NCI-H526 (cell line): ENCODE data around the gene MLXIP.
"Not testable (repeated sequence)": the region's sequence is repeated elsewhere in the genome, so short reads cannot be mapped to it uniquely, and the experiment has no call there.

Experiments used
- DNase-seq, 2 experiments: peaks; one replicate each; lab custom pipeline; 2025; lab: John Stamatoyannopoulos, UW

The MLXIP gene

DNA sequence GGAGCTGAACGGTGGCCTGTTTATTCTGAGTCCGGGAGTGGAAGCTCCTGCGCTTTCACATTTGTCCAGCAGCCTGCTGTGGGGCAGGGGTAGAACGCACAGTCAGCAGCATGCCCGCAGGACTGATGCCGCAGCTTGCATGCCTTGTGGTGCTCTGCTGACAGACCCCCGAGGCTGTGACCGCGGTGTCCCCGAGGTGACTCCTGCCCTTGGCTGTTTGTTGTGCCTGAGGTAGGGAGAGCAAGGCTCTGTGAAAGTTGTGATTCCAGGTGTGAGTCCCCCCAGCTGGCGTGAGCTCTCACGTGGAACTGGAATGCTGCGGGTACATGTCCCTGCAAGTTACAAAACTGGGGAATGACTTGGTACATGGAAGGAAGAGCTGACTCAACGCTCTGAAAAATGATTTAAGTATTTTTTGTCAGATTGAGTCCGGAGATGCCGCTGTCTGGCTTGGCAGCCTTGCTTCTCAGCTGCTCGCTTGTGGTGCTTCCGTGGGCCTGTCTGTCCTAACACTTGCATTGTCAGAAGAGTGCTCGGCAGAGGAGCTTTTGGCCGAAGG is 18.1 kb downstream of the MLXIP start:
- DNase-seq = peak; percentile 32 to 61

DNA sequence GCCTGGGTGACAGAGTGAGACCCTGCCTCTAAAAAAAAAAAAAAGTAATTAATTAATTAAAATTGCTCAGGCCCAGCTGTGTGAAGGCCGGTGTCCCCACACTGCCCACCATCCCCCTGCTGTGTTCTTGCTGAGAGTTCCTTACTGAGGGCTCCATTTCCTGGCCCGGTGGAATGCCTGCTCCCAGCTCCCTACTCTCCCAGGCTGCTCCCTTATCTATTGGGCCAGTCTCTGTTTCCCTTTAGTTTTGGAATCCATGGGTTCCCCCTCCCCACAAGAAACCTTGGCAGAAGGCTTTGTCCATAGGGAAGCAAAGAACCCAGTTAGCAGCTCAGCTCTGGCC is 19.0 kb downstream of the MLXIP start:
- peak in 1 of 2 experiments; percentile 66 for DNase-seq

- peak; percentile 98 for DNase-seq
These were observed 19.6 kb downstream of the MLXIP start for GRCh38 chr12:122097927-122098756.

DNA sequence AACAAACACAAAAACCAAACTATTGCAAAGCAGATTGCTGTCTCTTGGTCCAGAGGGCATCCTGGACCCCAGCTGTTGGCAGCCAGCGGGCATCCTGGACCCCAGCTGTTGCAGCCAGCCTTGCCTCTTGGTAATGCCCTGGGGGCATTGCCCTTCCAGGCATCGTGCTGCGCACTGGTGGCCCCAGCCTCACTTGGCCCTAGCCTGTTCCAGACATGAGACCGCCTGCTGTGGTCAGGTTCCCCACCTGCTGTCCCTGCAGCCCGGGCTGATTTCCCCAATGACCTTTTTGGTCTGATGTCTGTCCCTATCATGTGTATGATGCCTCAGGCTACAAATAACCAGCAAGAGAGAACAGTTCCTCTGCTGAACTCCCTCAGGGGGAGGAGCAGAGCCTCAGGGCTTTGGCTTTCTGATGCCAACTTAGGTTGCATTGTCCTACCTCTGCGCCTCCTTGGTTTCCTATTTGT is 20.8 kb downstream of the MLXIP start:
- peak; percentile 29 to 64 for DNase-seq

DNA sequence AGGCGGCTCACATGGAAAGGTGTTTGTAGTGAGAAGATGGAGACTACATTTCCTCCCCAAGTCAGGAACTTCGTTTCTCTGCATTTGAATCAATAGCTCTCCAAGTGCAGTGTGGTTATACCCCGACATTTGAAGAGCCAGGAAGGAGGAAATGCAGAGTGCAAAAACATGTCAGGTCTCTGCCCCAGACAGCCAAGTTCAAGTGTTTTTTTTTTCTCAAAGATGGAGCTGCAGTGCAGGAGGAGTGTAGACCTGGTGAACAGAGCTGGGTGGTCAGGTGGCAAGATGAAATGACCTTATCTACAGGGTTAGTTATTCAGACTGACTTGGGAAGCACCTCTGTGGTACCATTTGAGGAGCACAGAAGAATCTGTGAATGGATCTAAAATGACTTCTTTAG is 21.3 kb downstream of the MLXIP start:
- DNase-seq = peak; percentile 29 to 61

GRCh38 chr12:122100568-122100967 is 22.0 kb downstream of the MLXIP start:
- peak; percentile 8 to 25 for DNase-seq

GRCh38 chr12:122102331-122102730 is 23.8 kb downstream of the MLXIP start:
- DNase-seq = no peak

GRCh38 chr12:122104844-122105243 is 26.3 kb downstream of the MLXIP start:
- no peak for DNase-seq

DNA sequence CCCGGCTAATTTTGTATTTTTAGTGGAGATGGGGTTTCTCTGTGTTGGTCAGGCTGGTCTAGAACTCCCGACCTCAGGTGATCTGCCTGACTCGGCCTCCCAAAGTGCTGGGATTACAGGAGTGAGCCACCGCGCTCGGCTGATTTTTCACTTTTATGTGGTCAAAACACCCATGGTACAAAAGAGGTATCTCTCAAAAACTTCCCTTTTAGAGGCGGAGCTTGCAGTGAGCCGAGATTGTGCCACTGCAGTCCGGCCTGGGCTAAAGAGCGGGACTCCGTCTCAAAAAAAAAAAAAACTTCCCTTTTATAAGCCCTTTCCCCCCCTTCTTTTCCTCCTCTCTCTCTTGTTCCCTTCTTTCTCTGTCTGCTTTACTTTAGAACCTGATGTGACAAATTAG is 26.9 kb downstream of the MLXIP start:
- not testable (repeated sequence) for DNase-seq

DNA sequence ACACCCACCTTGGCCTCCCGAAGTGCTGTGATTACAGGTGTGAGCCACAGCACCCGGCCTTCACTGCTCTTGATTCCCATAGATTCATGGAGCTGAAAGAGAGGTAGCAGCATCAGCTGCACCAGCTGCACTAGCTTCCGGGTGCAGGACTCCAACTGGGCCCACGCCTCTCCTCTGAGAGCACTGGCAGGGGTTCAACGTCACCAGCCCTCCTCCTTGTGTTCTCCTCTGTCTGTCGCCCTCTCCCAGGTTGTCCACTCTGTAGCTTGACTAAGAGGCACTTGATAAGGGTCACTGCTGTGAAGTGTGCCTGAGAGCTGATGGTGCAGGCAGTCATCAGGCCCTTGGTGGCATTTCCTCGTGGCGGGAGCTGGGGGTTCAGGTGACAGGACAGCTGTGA is 28.3 kb downstream of the MLXIP start:
- DNase-seq = peak; percentile 68 to 81

- DNase-seq = peak; percentile 68 to 78
These were observed 28.7 kb downstream of the MLXIP start for GRCh38 chr12:122107261-122107660.

GRCh38 chr12:122111089-122111641 is 32.6 kb downstream of the MLXIP start:
- peak; percentile 97 to 100 for DNase-seq

GRCh38 chr12:122116707-122117535 is 38.4 kb downstream of the MLXIP start:
- DNase-seq = peak; percentile 86 to 93

GRCh38 chr12:122117979-122118378 is 39.4 kb downstream of the MLXIP start:
- no peak for DNase-seq

GRCh38 chr12:122121341-122121740 is 42.8 kb downstream of the MLXIP start:
- DNase-seq = not testable (repeated sequence)

DNA sequence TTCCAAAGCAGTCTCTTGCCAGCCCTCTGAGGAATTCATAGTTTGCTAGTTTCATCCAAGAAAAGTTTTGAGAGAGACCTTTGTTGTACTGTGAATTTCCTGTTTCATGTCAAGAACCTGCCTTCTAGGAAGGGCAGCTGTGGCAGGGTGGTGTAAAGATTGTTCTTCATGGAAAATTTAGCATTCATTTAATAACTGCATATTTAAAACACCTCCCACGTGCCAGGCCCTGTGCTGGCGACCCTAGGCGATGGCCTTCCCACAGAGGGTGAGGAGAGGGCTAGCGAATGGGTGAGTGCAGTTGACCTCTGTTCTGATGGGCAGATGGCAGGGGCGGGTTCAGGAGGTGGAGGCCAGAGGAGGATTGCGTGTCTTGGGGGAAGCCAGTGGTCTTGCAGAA is 43.2 kb downstream of the MLXIP start:
- DNase-seq = no peak

DNA sequence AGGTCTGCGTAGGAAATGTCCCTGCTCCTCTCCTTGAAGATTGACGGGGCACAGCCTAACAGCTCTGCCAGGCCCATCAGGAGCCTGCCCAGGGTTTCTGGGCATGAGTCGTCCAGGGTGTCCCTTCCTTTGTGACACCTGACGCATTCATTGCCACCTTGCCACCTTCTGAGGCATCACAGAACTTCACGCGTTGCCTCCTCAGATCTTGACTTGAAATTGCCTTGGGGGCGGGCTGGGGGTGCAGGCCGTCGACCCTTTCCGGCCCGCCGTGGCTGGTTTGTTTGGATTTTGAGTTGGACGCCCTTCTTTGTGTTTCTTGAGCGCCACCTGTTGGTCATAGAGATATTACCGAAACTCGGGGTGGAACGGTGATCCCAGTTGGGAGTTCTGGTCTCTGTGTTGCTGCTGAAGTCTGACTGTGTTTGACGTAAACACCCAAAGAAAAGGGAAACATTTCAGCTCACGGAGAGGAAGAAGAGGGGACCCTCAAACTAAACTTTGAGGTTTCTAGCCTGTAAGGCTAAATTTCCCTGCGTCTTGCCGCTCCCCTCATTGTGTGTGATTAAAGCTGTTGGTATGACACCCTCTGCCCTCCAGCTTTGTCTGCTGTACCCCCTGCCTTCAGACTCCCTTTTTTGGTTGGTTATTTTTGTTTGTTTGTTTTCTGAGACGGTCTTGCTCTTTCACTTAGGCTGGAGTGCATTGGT is 44.6 kb downstream of the MLXIP start:
- peak; percentile 58 to 87 for DNase-seq

GRCh38 chr12:122123761-122124145 is 45.2 kb downstream of the MLXIP start:
- no peak for DNase-seq

- DNase-seq = no peak
These were observed 45.8 kb downstream of the MLXIP start for GRCh38 chr12:122124370-122124769.

GRCh38 chr12:122125452-122126341 is 47.1 kb downstream of the MLXIP start:
- no peak for DNase-seq

DNA sequence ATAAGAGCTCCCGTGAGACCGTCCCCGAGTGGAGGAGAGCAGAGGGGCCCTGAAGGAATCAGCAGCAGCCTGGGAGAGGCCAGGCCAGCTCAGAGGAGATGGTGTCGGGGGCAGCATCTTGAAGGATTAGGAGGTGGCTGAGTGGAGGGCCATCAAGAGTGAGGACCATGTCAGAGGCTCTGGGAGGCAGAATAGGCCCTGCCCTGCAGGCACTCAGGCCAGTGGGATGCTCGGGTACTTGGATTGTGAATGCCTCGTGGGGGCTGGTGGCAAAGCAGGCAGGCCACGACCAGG is 47.7 kb downstream of the MLXIP start:
- no peak for DNase-seq
